GM19467 (cell line): ENCODE data around the gene GRIK3.

Experiments
- ATAC-seq: cut with Tn5 transposase; IDR thresholded peaks from one replicate; pipeline ENCODE4 v1.9.1; 2021; ENCODE audit warnings: mild to moderate bottlenecking, moderate library complexity; ENCODE audit not compliant: unreplicated experiment

GRIK3 gene

GRCh38 chr1:36984026-36984425 lies 50.3 kb downstream of the GRIK3 start:
- ATAC-seq: no peak

- no peak for ATAC-seq
Observed at GRCh38 chr1:36982709-36983108, 51.6 kb downstream of the GRIK3 start.

- no peak for ATAC-seq
Observed at GRCh38 chr1:36981771-36982622, 52.3 kb downstream of the GRIK3 start.

GRCh38 chr1:36981126-36981525 lies 53.2 kb downstream of the GRIK3 start:
- ATAC-seq: no peak

- no peak for ATAC-seq
Observed at GRCh38 chr1:36977731-36978406, 56.4 kb downstream of the GRIK3 start.

- no peak for ATAC-seq
Observed at GRCh38 chr1:36975642-36976041, 58.7 kb downstream of the GRIK3 start.

- no peak for ATAC-seq
Observed at GRCh38 chr1:36973056-36973455, 61.3 kb downstream of the GRIK3 start.

- no peak for ATAC-seq
Observed at GRCh38 chr1:36971852-36972618, 62.3 kb downstream of the GRIK3 start.

GRCh38 chr1:36968730-36969129 lies 65.6 kb downstream of the GRIK3 start:
- ATAC-seq: no peak

GRCh38 chr1:36966242-36966641 lies 68.1 kb downstream of the GRIK3 start:
- ATAC-seq: no peak

GRCh38 chr1:36965275-36966159 lies 68.8 kb downstream of the GRIK3 start:
- ATAC-seq: no peak

GRCh38 chr1:36964830-36965229 lies 69.5 kb downstream of the GRIK3 start:
- ATAC-seq: no peak

GRCh38 chr1:36963006-36963405 lies 71.3 kb downstream of the GRIK3 start:
- ATAC-seq: no peak

- no peak for ATAC-seq
Observed at GRCh38 chr1:36961062-36961615, 73.2 kb downstream of the GRIK3 start.

- no peak for ATAC-seq
Observed at GRCh38 chr1:36956570-36956969, 77.7 kb downstream of the GRIK3 start.

GRCh38 chr1:36955016-36955415 lies 79.3 kb downstream of the GRIK3 start:
- no peak for ATAC-seq

- ATAC-seq: no peak
Observed at GRCh38 chr1:36953061-36953460, 81.3 kb downstream of the GRIK3 start.

GRCh38 chr1:36951761-36952160 lies 82.6 kb downstream of the GRIK3 start:
- ATAC-seq: no peak

GRCh38 chr1:36951292-36951750 lies 83.0 kb downstream of the GRIK3 start:
- ATAC-seq: no peak

GRCh38 chr1:36950604-36951291 lies 83.6 kb downstream of the GRIK3 start:
- ATAC-seq: no peak
